AG09309 (cell line): Measurements from ENCODE around the gene TIMELESS.
A peak's percentile ranks its signal among the peaks of the same experiment; 100 is the strongest.
"Not testable (repeated sequence)": the region's sequence is repeated elsewhere in the genome, so short reads cannot be mapped to it uniquely, and the experiment has no call there.

Experiments used
- DNase-seq: peaks from one replicate; pipeline ENCODE4 v3.0.0-alpha.2; 2010; ENCODE audit warnings: low read depth
- H3K4me3 ChIP-seq: 2 replicates; pipeline ENCODE4 v1.5.1; 2011; ENCODE audit warnings: mild to moderate bottlenecking, low read depth, low read length, moderate library complexity; ENCODE audit not compliant: control insufficient read depth
- TF ChIP-seq, protein P1 (sequence below): IDR thresholded peaks from 2 replicates; pipeline ENCODE4 v1.5.1; 2011; ENCODE audit warnings: mild to moderate bottlenecking, low read depth, low read length, inconsistent platforms; ENCODE audit not compliant: insufficient read depth, control insufficient read depth; ENCODE audit errors: missing control alignments

TIMELESS gene

GRCh38 chr12:56461235-56462159 is 12.3 kb upstream of the TIMELESS start:
- no peak for DNase-seq
- no peak overlapping the region for H3K4me3 ChIP-seq
- TF ChIP-seq, protein P1, sequence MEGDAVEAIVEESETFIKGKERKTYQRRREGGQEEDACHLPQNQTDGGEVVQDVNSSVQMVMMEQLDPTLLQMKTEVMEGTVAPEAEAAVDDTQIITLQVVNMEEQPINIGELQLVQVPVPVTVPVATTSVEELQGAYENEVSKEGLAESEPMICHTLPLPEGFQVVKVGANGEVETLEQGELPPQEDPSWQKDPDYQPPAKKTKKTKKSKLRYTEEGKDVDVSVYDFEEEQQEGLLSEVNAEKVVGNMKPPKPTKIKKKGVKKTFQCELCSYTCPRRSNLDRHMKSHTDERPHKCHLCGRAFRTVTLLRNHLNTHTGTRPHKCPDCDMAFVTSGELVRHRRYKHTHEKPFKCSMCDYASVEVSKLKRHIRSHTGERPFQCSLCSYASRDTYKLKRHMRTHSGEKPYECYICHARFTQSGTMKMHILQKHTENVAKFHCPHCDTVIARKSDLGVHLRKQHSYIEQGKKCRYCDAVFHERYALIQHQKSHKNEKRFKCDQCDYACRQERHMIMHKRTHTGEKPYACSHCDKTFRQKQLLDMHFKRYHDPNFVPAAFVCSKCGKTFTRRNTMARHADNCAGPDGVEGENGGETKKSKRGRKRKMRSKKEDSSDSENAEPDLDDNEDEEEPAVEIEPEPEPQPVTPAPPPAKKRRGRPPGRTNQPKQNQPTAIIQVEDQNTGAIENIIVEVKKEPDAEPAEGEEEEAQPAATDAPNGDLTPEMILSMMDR, result no peak

- no peak for DNase-seq
- TF ChIP-seq, protein P1, result no peak
- H3K4me3 ChIP-seq, result no peak overlapping the region
Observed at GRCh38 chr12:56457817-56458216, 8.6 kb upstream of the TIMELESS start.

- DNase-seq, result no peak
- TF ChIP-seq, protein P1, result no peak
- H3K4me3 ChIP-seq, result no peak within 1 kb of the TSS
Observed at GRCh38 chr12:56454557-56454956, 5.3 kb upstream of the TIMELESS start, which contains the start of gene MIP. TSS of gene MIP (minus strand) at chr12:56454657. CDS start at chr12:56454613, 44 bp downstream.

GRCh38 chr12:56451147-56451546 is 1.9 kb upstream of the TIMELESS start:
- TF ChIP-seq, protein P1, result no peak
- no peak overlapping the region for H3K4me3 ChIP-seq
- DNase-seq, result no peak

- DNase-seq, result no peak
- no peak overlapping the region for H3K4me3 ChIP-seq
- TF ChIP-seq, protein P1, result no peak
Observed at GRCh38 chr12:56450241-56450640, 1.0 kb upstream of the TIMELESS start.

DNA sequence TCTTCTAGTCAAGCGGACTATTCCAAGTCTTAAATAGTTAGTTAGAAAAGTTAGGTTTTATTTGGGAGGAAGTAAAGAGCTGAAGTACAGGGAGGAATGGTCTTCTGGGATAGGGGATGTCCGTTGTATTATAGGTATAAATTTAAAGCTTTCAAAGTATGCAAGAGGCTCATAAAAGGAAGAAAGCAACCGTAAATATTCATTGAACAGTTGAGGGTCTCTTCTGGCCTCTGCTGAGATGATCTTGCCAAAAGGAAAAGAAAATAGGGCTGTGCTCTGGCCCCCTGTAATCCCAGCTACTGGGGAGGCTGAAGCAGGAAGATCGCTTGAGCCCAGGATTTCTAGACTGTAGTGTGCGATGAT is 377 bp upstream of the TIMELESS start:
- TF ChIP-seq, protein P1, result no peak
- DNase-seq, result no peak
- H3K4me3 ChIP-seq, result peak overlapping the region; percentile 89

DNA sequence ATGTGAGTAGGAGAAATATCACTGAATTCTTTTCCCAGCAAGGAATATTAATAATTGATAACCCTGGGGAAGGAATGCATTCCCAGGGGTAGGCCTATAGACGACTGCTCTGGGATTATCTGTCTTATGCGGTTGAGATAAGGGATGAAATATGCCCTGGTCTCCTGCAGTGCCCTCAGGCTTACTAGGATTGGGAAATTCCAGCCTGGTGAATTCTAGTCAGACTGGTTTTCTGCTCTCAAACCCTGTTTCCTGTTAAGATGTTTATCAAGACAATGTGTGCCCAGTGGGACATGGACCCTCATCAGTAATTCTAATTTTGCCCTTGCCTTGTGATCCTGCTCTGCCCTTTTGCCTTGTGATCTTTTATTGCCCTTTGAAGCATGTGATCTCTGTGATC is 6.0 kb downstream of the TIMELESS start:
- not testable (repeated sequence) for H3K4me3 ChIP-seq, DNase-seq
